Left hindlimb (tissue), 1 donor: ENCODE results near the gene SCN10A.

Experiments used
- DNase-seq: peaks from one replicate; pipeline ENCODE4 v3.0.0-alpha.2; 2018

Gene SCN10A

GRCh38 chr3:38649500-38650247, 166.3 kb downstream of the SCN10A start, which contains the start of gene SCN5A:
SCN5A (minus strand) TSS chr3:38649687; CDS start chr3:38633307, 16,380 bp downstream.
- peak; percentile 62 for DNase-seq

DNA sequence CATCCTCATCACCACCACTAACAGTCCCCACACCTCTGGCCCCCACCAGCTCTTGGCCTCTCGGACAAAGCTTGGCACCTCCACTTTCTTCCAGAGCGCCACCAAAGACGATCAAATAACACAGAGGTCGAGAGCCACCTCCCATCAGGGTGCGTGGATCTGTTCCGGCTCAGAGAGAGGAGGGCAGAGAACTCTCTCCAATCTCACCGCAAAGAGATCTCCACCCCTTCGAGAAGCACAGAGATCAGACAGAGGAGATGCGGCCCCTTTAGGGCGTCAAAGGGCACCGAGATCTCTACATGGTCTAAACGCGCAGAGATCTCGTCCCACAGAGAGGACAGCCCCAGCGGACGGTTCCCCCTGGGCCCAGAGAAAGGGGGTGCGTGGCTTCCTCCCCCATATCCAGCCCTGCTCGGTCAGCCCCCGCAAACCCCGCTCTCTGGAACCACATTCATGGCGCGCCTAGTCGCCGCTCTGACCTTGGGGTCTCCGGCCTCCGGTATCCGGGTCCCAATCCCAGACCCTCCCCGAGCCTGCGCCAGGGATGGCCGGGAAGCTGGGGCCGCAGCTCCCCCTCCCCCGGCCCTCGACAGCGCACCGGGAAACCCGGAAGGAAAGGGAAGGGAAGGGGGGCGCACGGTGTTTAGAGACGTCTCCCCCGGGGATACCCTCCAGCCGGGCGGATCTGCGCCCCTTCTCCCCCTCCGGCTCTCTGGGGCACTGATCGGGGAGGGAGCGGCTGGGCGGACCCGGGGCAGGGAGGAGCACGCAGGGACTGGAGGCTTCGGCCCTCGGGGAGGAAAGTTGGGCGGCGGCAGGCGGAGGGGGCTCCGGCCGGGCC, 167.1 kb downstream of the SCN10A start:
- no peak for DNase-seq

- no peak for DNase-seq
Measured at GRCh38 chr3:38648024-38648658, 167.9 kb downstream of the SCN10A start.

- no peak for DNase-seq
Measured at GRCh38 chr3:38647217-38647970, 168.6 kb downstream of the SCN10A start.
